H1 (cell line): Measurements from ENCODE around the gene HP1BP3. TPM values are rescaled to one million over a fixed set of nuclear protein-coding genes. Genes with fewer than 3 reads are reported as not detected.

Source experiments
- CTCF ChIA-PET: fragments of 300-600 bp; sonication (Branson Sonifier 250); formaldehyde crosslinking; loops from one replicate; lab custom pipeline; 2021; ENCODE audit not compliant: partially characterized antibody; lab: Charles Lee
- POLR2A ChIA-PET: fragments of 300-600 bp; sonication (Branson Sonifier 250); formaldehyde crosslinking; loops from one replicate; lab custom pipeline; 2021; ENCODE audit warnings: inconsistent platforms; ENCODE audit not compliant: partially characterized antibody; lab: Charles Lee
- DNase-seq, 2 experiments: peaks; one replicate each; pipeline versions ENCODE4 v3.0.0 to v3.0.0-alpha.2; 2010 to 2022; ENCODE audit warnings: low spot score in 2 of 2, low read depth in 1 of 2, mixed read lengths in 1 of 2
- FAIRE-seq: peaks from 2 replicates; lab custom pipeline; 2011; peaks lifted over from hg19 to GRCh38; lab: Jason Lieb, UNC
- H2AFZ ChIP-seq: 2 replicates; pipeline ENCODE4 v1.8.1; 2012; ENCODE audit warnings: low read length, inconsistent platforms
- H2AK5ac ChIP-seq: 2 replicates; pipeline ENCODE4 v1.6.1; 2013; ENCODE audit warnings: low read depth, low read length
- H2BK120ac ChIP-seq: replicated peaks from 2 replicates; pipeline ENCODE3; 2013; ENCODE audit warnings: low read depth, low read length, inconsistent platforms
- H2BK12ac ChIP-seq: 2 replicates; pipeline ENCODE4 v1.6.1; 2013; ENCODE audit warnings: low read depth, low read length
- H2BK15ac ChIP-seq: 2 replicates; pipeline ENCODE4 v1.6.1; 2013; ENCODE audit warnings: low read length
- H2BK20ac ChIP-seq: 2 replicates; pipeline ENCODE4 v1.6.1; 2013; ENCODE audit warnings: low read length
- H2BK5ac ChIP-seq: 2 replicates; pipeline ENCODE4 v1.6.1; 2013; ENCODE audit warnings: low read depth, low read length
- H3K14ac ChIP-seq: 2 replicates; pipeline ENCODE4 v1.6.1; 2013; ENCODE audit warnings: inconsistent platforms; ENCODE audit not compliant: insufficient read length
- H3K18ac ChIP-seq: 2 replicates; pipeline ENCODE4 v1.6.1; 2013; ENCODE audit warnings: low read length; ENCODE audit errors: extremely low read depth
- H3K23ac ChIP-seq: 2 replicates; pipeline ENCODE4 v1.6.1; 2013; ENCODE audit warnings: inconsistent platforms; ENCODE audit not compliant: insufficient read length
- H3K23me2 ChIP-seq: 2 replicates; pipeline ENCODE4 v1.6.1; 2013; ENCODE audit warnings: low read depth, low read length
- H3K27ac ChIP-seq: 2 replicates; pipeline ENCODE4 v1.6.1; 2011; ENCODE audit warnings: low read depth, low read length, inconsistent platforms
- H3K27me3 ChIP-seq, 4 experiments: replicated peaks in 1 of 4; 1 replicate in 1 of 4; 2 replicates in 3 of 4; pipeline versions ENCODE4 v1.6.1 to v1.8.1; 2011 to 2013; ENCODE audit warnings: low read length in 3 of 4, mild to moderate bottlenecking in 3 of 4, inconsistent platforms in 2 of 4, mixed read lengths in 2 of 4, moderate library complexity in 1 of 4; ENCODE audit not compliant: control insufficient read depth in 3 of 4, insufficient read depth in 3 of 4; ENCODE audit errors: extremely low read depth in 1 of 4
- H3K36me3 ChIP-seq, 4 experiments: 2 replicates each; pipeline versions ENCODE4 v1.6.1 to v1.8.1; 2011 to 2013; ENCODE audit warnings: mild to moderate bottlenecking in 4 of 4, low read length in 3 of 4, moderate library complexity in 2 of 4, control low read depth in 1 of 4, inconsistent platforms in 1 of 4; ENCODE audit not compliant: insufficient read depth in 4 of 4, control insufficient read depth in 2 of 4
- H3K4ac ChIP-seq: replicated peaks from 2 replicates; pipeline ENCODE3; 2013; ENCODE audit warnings: low read length, low read depth, mixed read lengths, inconsistent platforms; ENCODE audit not compliant: insufficient read length
- H3K4me1 ChIP-seq, 4 experiments: replicated peaks in 1 of 4; 1 replicate in 1 of 4; 2 replicates in 3 of 4; pipeline versions ENCODE4 v1.6.1 to v1.8.1; 2011 to 2013; ENCODE audit warnings: low read length in 3 of 4, inconsistent platforms in 2 of 4, mixed read lengths in 1 of 4; ENCODE audit not compliant: insufficient read depth in 4 of 4, control insufficient read depth in 3 of 4
- H3K4me2 ChIP-seq, 2 experiments: 2 replicates each; pipeline versions ENCODE4 v1.6.1 to v1.8.1; 2011 to 2013; ENCODE audit warnings: low read depth in 2 of 2, low read length in 2 of 2, control low read depth in 1 of 2, inconsistent platforms in 1 of 2, mild to moderate bottlenecking in 1 of 2; ENCODE audit not compliant: insufficient read depth in 1 of 2
- H3K4me3 ChIP-seq, 4 experiments: fragments of 200-600, 300-600 bp in 1 of 4; sonication (generic), shearing (Covaris generic), sonication (Bioruptor Twin) in 1 of 4; 2 replicates each; pipeline versions ENCODE4 v1.5.1 to v1.8.1; 2011 to 2016; ENCODE audit warnings: low read length in 4 of 4, low read depth in 3 of 4, control low read depth in 2 of 4, inconsistent platforms in 2 of 4, mild to moderate bottlenecking in 2 of 4, mixed read lengths in 1 of 4, moderate library complexity in 1 of 4; ENCODE audit not compliant: insufficient read depth in 2 of 4; ENCODE audit errors: extremely low read depth in 1 of 4
- H3K56ac ChIP-seq: replicated peaks from 2 replicates; pipeline ENCODE3; 2013; ENCODE audit warnings: low read depth, mild to moderate bottlenecking, mixed read lengths, low read length, inconsistent platforms; ENCODE audit not compliant: insufficient read length
- H3K79me1 ChIP-seq: 2 replicates; pipeline ENCODE4 v1.6.1; 2013; ENCODE audit warnings: low read depth, low read length, control low read depth
- H3K79me2 ChIP-seq, 2 experiments: 2 replicates each; pipeline versions ENCODE4 v1.6.1 to v1.8.1; 2012 to 2013; ENCODE audit warnings: low read length in 2 of 2, mild to moderate bottlenecking in 2 of 2, inconsistent platforms in 1 of 2; ENCODE audit not compliant: insufficient read depth in 2 of 2, control insufficient read depth in 1 of 2
- H3K9ac ChIP-seq, 4 experiments: replicated peaks in 1 of 4; 1 replicate in 1 of 4; 2 replicates in 3 of 4; pipeline versions ENCODE4 v1.6.1 to v1.8.1; 2011 to 2013; ENCODE audit warnings: low read depth in 3 of 4, low read length in 3 of 4, control low read depth in 2 of 4, mild to moderate bottlenecking in 2 of 4, moderate library complexity in 2 of 4, inconsistent platforms in 1 of 4; ENCODE audit errors: extremely low read depth in 1 of 4
- H3K9me3 ChIP-seq, 2 experiments: 2 replicates each; pipeline versions ENCODE4 v1.6.1 to v1.8.1; 2012 to 2013; ENCODE audit warnings: mild to moderate bottlenecking in 2 of 2, moderate library complexity in 2 of 2, control low read depth in 1 of 2, inconsistent platforms in 1 of 2, low read depth in 1 of 2, low read length in 1 of 2, mixed read lengths in 1 of 2; ENCODE audit not compliant: insufficient read depth in 2 of 2
- H4K20me1 ChIP-seq, 2 experiments: replicated peaks in 1 of 2; 2 replicates each; pipeline versions ENCODE3 to v1.8.1; 2011 to 2013; ENCODE audit warnings: inconsistent platforms in 2 of 2, low read length in 2 of 2, mild to moderate bottlenecking in 1 of 2; ENCODE audit not compliant: insufficient read depth in 2 of 2, control insufficient read depth in 1 of 2
- H4K5ac ChIP-seq: 2 replicates; pipeline ENCODE4 v1.6.1; 2013; ENCODE audit warnings: low read length, low read depth, mixed read lengths, inconsistent platforms; ENCODE audit not compliant: insufficient read length
- H4K8ac ChIP-seq: 2 replicates; pipeline ENCODE4 v1.8.0; 2013; ENCODE audit warnings: mild to moderate bottlenecking, moderate library complexity, low read length, inconsistent platforms; ENCODE audit not compliant: insufficient read depth; ENCODE audit errors: extremely low read depth
- H4K91ac ChIP-seq: replicated peaks from 2 replicates; pipeline ENCODE3; 2013; ENCODE audit warnings: low read length, mixed read lengths, inconsistent platforms; ENCODE audit not compliant: insufficient read length
- EZH2 ChIP-seq: fragments of 200-600 bp; sonication (generic); IDR thresholded peaks from 2 replicates; pipeline ENCODE4 v1.7.1; 2012; ENCODE audit warnings: low read depth, mild to moderate bottlenecking, moderate library complexity, low read length, inconsistent platforms; ENCODE audit not compliant: severe bottlenecking
- HDAC6 ChIP-seq: IDR thresholded peaks from one replicate; pipeline ENCODE4 v1.7.1; 2012; ENCODE audit warnings: low read depth, mild to moderate bottlenecking, inconsistent platforms, low read length, moderate library complexity
- polyA plus RNA-seq, 7 experiments: library from polyadenylated mRNA; depleted of rRNA in 3 of 7; stranded (reverse) in 5 of 7; unstranded in 2 of 7; fragments of >200 nt in 5 of 7; fragments of 200-250 nt in 2 of 7; gene quantifications; 1 replicate in 5 of 7; 2 replicates in 1 of 7; 4 replicates in 1 of 7; pipeline versions ENCODE4 v1.2.1 to v1.2.3, GENCODE V29; 2011 to 2013; ENCODE audit warnings: missing spikeins in 2 of 7, mixed read lengths in 2 of 7
- total RNA-seq: library from RNA; stranded (reverse); fragmentation: NEBNext Ultra II Directional; extraction: Animal tissue kit (Norgen Biotek cat#: 25700); gene quantifications from 2 replicates; pipeline ENCODE4 v1.2.1, GENCODE V29; 2021

HP1BP3 gene
- total and polyA plus RNA-seq, 2 of the 8 experiments (the other 6 are each of a cell fraction or from before 2014, with no cell fraction given) = 47.4 to 125 TPM

DNA sequence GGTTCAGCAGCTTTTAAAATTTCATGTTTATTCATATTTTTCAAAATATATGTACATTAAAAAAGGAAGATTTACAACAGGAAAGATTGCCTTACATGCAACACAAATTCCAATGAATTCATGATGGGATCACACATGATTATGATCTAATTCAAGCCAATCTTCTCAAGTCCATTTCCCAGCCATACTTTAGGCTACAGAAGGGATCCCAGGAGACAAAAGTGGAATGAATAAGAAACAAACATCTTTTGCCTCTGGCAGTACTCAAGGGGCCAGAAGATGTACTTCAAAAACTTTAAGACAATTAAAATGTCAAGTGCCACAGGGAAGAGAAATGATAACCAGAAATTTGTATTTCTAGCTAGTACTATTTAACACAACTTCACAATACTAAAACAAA, 44.4 kb downstream of the HP1BP3 start:
- H3K56ac ChIP-seq = no peak overlapping the region

More for the DNA sequence above, 44.4 kb downstream of the HP1BP3 start:
- H2BK15ac ChIP-seq = no peak overlapping the region
- H4K5ac ChIP-seq = no peak overlapping the region
- H3K27me3 ChIP-seq = no peaks in the 10 kb centered on the region
- no peak overlapping the region for H2BK12ac ChIP-seq
- no peak for FAIRE-seq
- CTCF ChIA-PET = interaction anchor here (1.1 to 1.9 kb wide), 2 partner anchors 9 to 46 kb away, joined by 4 to 6 read pairs; no protein-coding TSS in a partner anchor
- no peak overlapping the region for H3K18ac ChIP-seq
- no peak for DNase-seq
- H3K27ac ChIP-seq = no peak overlapping the region
- no peak overlapping the region for H3K4me3 ChIP-seq
- H3K23me2 ChIP-seq = no peaks in the 10 kb centered on the region
- no peak overlapping the region for H3K4ac ChIP-seq
- H4K20me1 ChIP-seq = no peaks in the 10 kb centered on the region
- H3K36me3 ChIP-seq = peaks cover 26 to 65% (median 43%) of the 10 kb centered on the region in 4 experiments
- H3K4me1 ChIP-seq = no peaks in the 10 kb centered on the region
- no peaks in the 10 kb centered on the region for H3K79me1 ChIP-seq
- H4K91ac ChIP-seq = no peak overlapping the region
- H3K23ac ChIP-seq = no peak overlapping the region
- H4K8ac ChIP-seq = no peak overlapping the region
- no peak overlapping the region for H3K4me2 ChIP-seq
- no peak overlapping the region for H3K14ac ChIP-seq
- H3K9me3 ChIP-seq = no peaks in the 10 kb centered on the region
- no peak overlapping the region for H2AK5ac ChIP-seq
- no peak overlapping the region for H2BK5ac ChIP-seq
- no peak overlapping the region for H2BK120ac ChIP-seq
- H2BK20ac ChIP-seq = no peak overlapping the region
- no peak for TF ChIP-seq HDAC6
- TF ChIP-seq EZH2 = no peak
- TF ChIP-seq, all 59 proteins: peak for 0
- Histone ChIP-seq H2AFZ (no peak overlapping the region), H3K79me2 (no peaks in the 10 kb centered on the region), H3K9ac (no peak overlapping the region)
- POLR2A ChIA-PET = no interaction called here
